Amniotic epithelial cell (primary cell): ENCODE measurements around the gene TRAPPC11.

Source experiments
- DNase-seq: peaks from one replicate; pipeline ENCODE4 v3.0.0-alpha.2; 2010; ENCODE audit warnings: low read depth

TRAPPC11 gene

GRCh38 chr4:183637461-183637860 is 21.6 kb upstream of the TRAPPC11 start:
- no peak for DNase-seq

GRCh38 chr4:183638436-183638835 is 20.7 kb upstream of the TRAPPC11 start:
- no peak for DNase-seq

- no peak for DNase-seq
Measured at GRCh38 chr4:183639291-183639690, 19.8 kb upstream of the TRAPPC11 start.

- DNase-seq = no peak
Measured at GRCh38 chr4:183645326-183645725, 13.8 kb upstream of the TRAPPC11 start.

- DNase-seq = peak; percentile 19
Measured at GRCh38 chr4:183657564-183657963, 1.5 kb upstream of the TRAPPC11 start.

GRCh38 chr4:183658362-183659028 is 598 bp upstream of the TRAPPC11 start:
- DNase-seq = peak; percentile 21

- DNase-seq = no peak
Measured at GRCh38 chr4:183659872-183660242, 764 bp downstream of the TRAPPC11 start.

GRCh38 chr4:183666088-183666487 is 7.0 kb downstream of the TRAPPC11 start:
- DNase-seq = no peak

GRCh38 chr4:183670251-183670650 is 11.2 kb downstream of the TRAPPC11 start:
- no peak for DNase-seq

GRCh38 chr4:183670960-183671555 is 12.0 kb downstream of the TRAPPC11 start:
- DNase-seq = no peak

GRCh38 chr4:183674153-183674552 is 15.1 kb downstream of the TRAPPC11 start:
- DNase-seq = no peak

- no peak for DNase-seq
Measured at GRCh38 chr4:183675625-183676024, 16.5 kb downstream of the TRAPPC11 start.

- DNase-seq = no peak
Measured at GRCh38 chr4:183681119-183681518, 22.0 kb downstream of the TRAPPC11 start.

GRCh38 chr4:183686461-183686860 is 27.4 kb downstream of the TRAPPC11 start:
- no peak for DNase-seq

GRCh38 chr4:183688216-183688615 is 29.1 kb downstream of the TRAPPC11 start:
- no peak for DNase-seq

GRCh38 chr4:183691006-183691405 is 31.9 kb downstream of the TRAPPC11 start:
- no peak for DNase-seq

- DNase-seq = no peak
Measured at GRCh38 chr4:183691897-183692296, 32.8 kb downstream of the TRAPPC11 start.

- no peak for DNase-seq
Measured at GRCh38 chr4:183698909-183699308, 39.8 kb downstream of the TRAPPC11 start.

- DNase-seq = no peak
Measured at GRCh38 chr4:183700407-183700806, 41.3 kb downstream of the TRAPPC11 start.

- DNase-seq = no peak
Measured at GRCh38 chr4:183702492-183702891, 43.4 kb downstream of the TRAPPC11 start.

GRCh38 chr4:183714626-183715025 is 55.5 kb downstream of the TRAPPC11 start:
- DNase-seq = no peak

GRCh38 chr4:183716302-183716701 is 57.2 kb downstream of the TRAPPC11 start:
- no peak for DNase-seq

GRCh38 chr4:183718876-183719275 is 59.8 kb downstream of the TRAPPC11 start:
- no peak for DNase-seq
